ENCODE data around the gene NEDD4.
A peak's percentile ranks its signal among the peaks of the same experiment; 100 is the strongest.
"Not testable (repeated sequence)": the region's sequence is repeated elsewhere in the genome, so short reads cannot be mapped to it uniquely, and the experiment has no call there.

NEDD4 gene

GRCh38 chr15:55786341-55786740 lies 207.1 kb downstream of the NEDD4 start:
- ATAC-seq (ENCODE audit: low read depth) (no peak), DNase-seq (ENCODE audit: low spot score) (no peak)
- no peaks in the 10 kb centered on the region for H3K36me3 ChIP-seq (ENCODE audit: low read depth)
- H3K4me1 ChIP-seq (ENCODE audit: insufficient read depth, poor library complexity, severe bottlenecking), result peaks cover 3% of the 10 kb centered on the region
- no peak overlapping the region for H3K27ac ChIP-seq (ENCODE audit: poor library complexity, severe bottlenecking)
- no peak for TF ChIP-seq CTCF (IDR thresholded peaks at IDR 0.05; ENCODE audit: poor library complexity, severe bottlenecking)
- no peaks in the 10 kb centered on the region for H3K27me3 ChIP-seq (ENCODE audit: insufficient read depth, poor library complexity, severe bottlenecking)
- no peak overlapping the region for H3K4me3 ChIP-seq (ENCODE audit: severe bottlenecking)
- no peaks in the 10 kb centered on the region for H3K9me3 ChIP-seq (ENCODE audit: severe bottlenecking)

- H3K9me3 ChIP-seq (ENCODE audit: severe bottlenecking); DNase-seq (ENCODE audit: low spot score); ATAC-seq (ENCODE audit: low read depth); H3K27ac ChIP-seq (ENCODE audit: poor library complexity, severe bottlenecking); H3K4me3 ChIP-seq (ENCODE audit: severe bottlenecking); H3K27me3 ChIP-seq (ENCODE audit: insufficient read depth, poor library complexity, severe bottlenecking); H3K36me3 ChIP-seq (ENCODE audit: low read depth); H3K4me1 ChIP-seq (ENCODE audit: insufficient read depth, poor library complexity, severe bottlenecking): not testable (repeated sequence)
Measured at GRCh38 chr15:55785593-55785992, 207.8 kb downstream of the NEDD4 start.

- ATAC-seq (ENCODE audit: low read depth) (peak; percentile 45; the same call in 2 of the 3 replicates), DNase-seq (ENCODE audit: low spot score) (no peak)
- H3K9me3 ChIP-seq (ENCODE audit: severe bottlenecking), result no peaks in the 10 kb centered on the region
- no peaks in the 10 kb centered on the region for H3K27me3 ChIP-seq (ENCODE audit: insufficient read depth, poor library complexity, severe bottlenecking)
- H3K4me1 ChIP-seq (ENCODE audit: insufficient read depth, poor library complexity, severe bottlenecking), result no peaks in the 10 kb centered on the region
- no peak for TF ChIP-seq CTCF (IDR thresholded peaks at IDR 0.05; ENCODE audit: poor library complexity, severe bottlenecking)
- no peak overlapping the region for H3K27ac ChIP-seq (ENCODE audit: poor library complexity, severe bottlenecking)
- no peak overlapping the region for H3K4me3 ChIP-seq (ENCODE audit: severe bottlenecking)
- no peaks in the 10 kb centered on the region for H3K36me3 ChIP-seq (ENCODE audit: low read depth)
Measured at GRCh38 chr15:55784286-55784685, 209.1 kb downstream of the NEDD4 start.

- Histone ChIP-seq H3K36me3 (ENCODE audit: low read depth) (no peaks in the 10 kb centered on the region), H3K27ac (ENCODE audit: poor library complexity, severe bottlenecking) (no peak overlapping the region), H3K9me3 (ENCODE audit: severe bottlenecking) (no peaks in the 10 kb centered on the region), H3K4me1 (ENCODE audit: insufficient read depth, poor library complexity, severe bottlenecking) (no peaks in the 10 kb centered on the region), H3K4me3 (ENCODE audit: severe bottlenecking) (no peak overlapping the region), H3K27me3 (ENCODE audit: insufficient read depth, poor library complexity, severe bottlenecking) (no peaks in the 10 kb centered on the region)
- no peak for TF ChIP-seq CTCF (IDR thresholded peaks at IDR 0.05; ENCODE audit: poor library complexity, severe bottlenecking)
- DNase-seq (ENCODE audit: low spot score), result no peak
- no peak for ATAC-seq (ENCODE audit: low read depth)
Measured at GRCh38 chr15:55782901-55783300, 210.5 kb downstream of the NEDD4 start.

GRCh38 chr15:55780292-55780691 lies 213.1 kb downstream of the NEDD4 start:
- Histone ChIP-seq H3K36me3 (ENCODE audit: low read depth) (no peaks in the 10 kb centered on the region), H3K4me1 (ENCODE audit: insufficient read depth, poor library complexity, severe bottlenecking) (peaks cover 5% of the 10 kb centered on the region), H3K4me3 (ENCODE audit: severe bottlenecking) (no peak overlapping the region), H3K27ac (ENCODE audit: poor library complexity, severe bottlenecking) (no peak overlapping the region), H3K27me3 (ENCODE audit: insufficient read depth, poor library complexity, severe bottlenecking) (no peaks in the 10 kb centered on the region), H3K9me3 (ENCODE audit: severe bottlenecking) (no peaks in the 10 kb centered on the region)
- no peak for ATAC-seq (ENCODE audit: low read depth)
- DNase-seq (ENCODE audit: low spot score), result no peak
- no peak for TF ChIP-seq CTCF (IDR thresholded peaks at IDR 0.05; ENCODE audit: poor library complexity, severe bottlenecking)

All from RWPE2 (cell line).